Sigmoid colon (tissue), 7 donors: Measurements from ENCODE around the gene TMEM63B. TPM values are rescaled to one million over a fixed set of nuclear protein-coding genes. Genes with fewer than 3 reads are reported as not detected.
A peak's percentile ranks its signal among the peaks of the same experiment; 100 is the strongest.

Source experiments
- DNase-seq: peaks from one replicate; pipeline ENCODE4 v3.0.0-alpha.2; 2019
- H3K27ac ChIP-seq, 4 donors: fragments of 200-600 bp; sonication (generic); one replicate each; pipeline ENCODE4 v1.5.1; 2016 to 2019; ENCODE audit warnings: mild to moderate bottlenecking in 1 of 4
- H3K27me3 ChIP-seq, 3 donors: fragments of 200-600 bp; sonication (generic); one replicate each; pipeline ENCODE4 v1.5.1; 2019; ENCODE audit warnings: mild to moderate bottlenecking in 1 of 3
- H3K36me3 ChIP-seq, 4 donors: fragments of 200-600 bp; sonication (generic); one replicate each; pipeline ENCODE4 v1.5.1; 2016 to 2019
- H3K4me1 ChIP-seq, 4 donors: fragments of 200-600 bp; sonication (generic); one replicate each; pipeline ENCODE4 v1.5.1; 2017 to 2019
- H3K4me3 ChIP-seq, 4 donors: fragments of 200-600 bp; sonication (generic); one replicate each; pipeline ENCODE4 v1.5.1; 2017 to 2019; ENCODE audit warnings: mild to moderate bottlenecking in 2 of 4, moderate library complexity in 1 of 4
- H3K9me3 ChIP-seq, 4 donors: fragments of 200-600 bp in 3 of 4; sonication (generic) in 3 of 4; one replicate each; pipeline versions ENCODE4 v1.5.1 to v1.6.1; 2013 to 2019
- EP300 ChIP-seq, 4 donors: sonication (generic); formaldehyde crosslinking; IDR thresholded peaks; one replicate each; pipeline ENCODE4 v1.6.1; 2017; ENCODE audit warnings: antibody characterized with exemption in 4 of 4
- POLR2A ChIP-seq, 2 donors: fragments of 450-650 bp; IDR thresholded peaks; one replicate each; pipeline ENCODE4 v1.6.1; 2016; ENCODE audit warnings: antibody characterized with exemption in 2 of 2, mild to moderate bottlenecking in 2 of 2, moderate library complexity in 2 of 2
- POLR2AphosphoS5 ChIP-seq, 4 donors: sonication (generic); formaldehyde crosslinking; IDR thresholded peaks; one replicate each; pipeline ENCODE4 v1.6.1; 2017; ENCODE audit warnings: antibody characterized with exemption in 4 of 4
- WGBS, 2 donors: extraction: QIAGEN DNeasy Blood & Tissue Kit; methylation state at CpG; one replicate each; pipeline ENCODE4 v1.1.7; 2013; 5-methylcytosine and 5-hydroxymethylcytosine counted together
- intact Hi-C: fragments of 100-400 bp; cut with DNase I; formaldehyde crosslinking; loops from one replicate; pipeline ENCODE4 v1.15.1; 2023
- polyA plus RNA-seq, 3 donors: library from polyadenylated mRNA; stranded (reverse); fragments of 200-250 nt; gene quantifications; one replicate each; pipeline ENCODE4 v1.2.3, GENCODE V29; 2013
- total RNA-seq, 4 donors: library from RNA; depleted of rRNA; stranded (reverse); fragments of >200 nt; gene quantifications; one replicate each; pipeline ENCODE4 v1.1.0, GENCODE V29; 2016
- TF ChIP-seq, protein P1 (sequence below), 4 experiments: fragments of 450-650 bp in 3 of 4; fragments of 200-600 bp in 1 of 4; IDR thresholded peaks; one replicate each; pipeline ENCODE4 v1.5.1; 2016 to 2019; ENCODE audit warnings: antibody characterized with exemption in 4 of 4, mild to moderate bottlenecking in 3 of 4, moderate library complexity in 2 of 4
- donor health status: healthy with polysubstance abuse.
- donor health status: Bipolar disorder and iron deficiency.
- donor health status: healthy.

Gene TMEM63B
- total and polyA plus RNA-seq, 7 donors = 9.0 to 48.5 (median 14.6) TPM

- no peak overlapping the region for H3K27ac ChIP-seq
- peaks cover 0 to 16% (median 0%) of the 10 kb centered on the region in 4 donors for H3K4me1 ChIP-seq
- no peaks in the 10 kb centered on the region for H3K27me3 ChIP-seq
- peaks cover 6 to 61% (median 15%) of the 10 kb centered on the region in 4 donors for H3K36me3 ChIP-seq
- TF ChIP-seq POLR2A (IDR thresholded peaks at IDR 0.05) (no peak), POLR2AphosphoS5 (IDR thresholded peaks at IDR 0.05) (no peak), EP300 (IDR thresholded peaks at IDR 0.05) (no peak)
- TF ChIP-seq, protein P1, sequence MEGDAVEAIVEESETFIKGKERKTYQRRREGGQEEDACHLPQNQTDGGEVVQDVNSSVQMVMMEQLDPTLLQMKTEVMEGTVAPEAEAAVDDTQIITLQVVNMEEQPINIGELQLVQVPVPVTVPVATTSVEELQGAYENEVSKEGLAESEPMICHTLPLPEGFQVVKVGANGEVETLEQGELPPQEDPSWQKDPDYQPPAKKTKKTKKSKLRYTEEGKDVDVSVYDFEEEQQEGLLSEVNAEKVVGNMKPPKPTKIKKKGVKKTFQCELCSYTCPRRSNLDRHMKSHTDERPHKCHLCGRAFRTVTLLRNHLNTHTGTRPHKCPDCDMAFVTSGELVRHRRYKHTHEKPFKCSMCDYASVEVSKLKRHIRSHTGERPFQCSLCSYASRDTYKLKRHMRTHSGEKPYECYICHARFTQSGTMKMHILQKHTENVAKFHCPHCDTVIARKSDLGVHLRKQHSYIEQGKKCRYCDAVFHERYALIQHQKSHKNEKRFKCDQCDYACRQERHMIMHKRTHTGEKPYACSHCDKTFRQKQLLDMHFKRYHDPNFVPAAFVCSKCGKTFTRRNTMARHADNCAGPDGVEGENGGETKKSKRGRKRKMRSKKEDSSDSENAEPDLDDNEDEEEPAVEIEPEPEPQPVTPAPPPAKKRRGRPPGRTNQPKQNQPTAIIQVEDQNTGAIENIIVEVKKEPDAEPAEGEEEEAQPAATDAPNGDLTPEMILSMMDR (IDR thresholded peaks at IDR 0.05) = no peak
- DNase-seq = no peak
- no peak overlapping the region for H3K4me3 ChIP-seq
- intact Hi-C loops = no loop called here
- H3K9me3 ChIP-seq = no peaks in the 10 kb centered on the region
- WGBS, 2 donors = 71 to 86% methylated on average over 3 of the region's 3 CpGs
Measured at GRCh38 chr6:44105993-44106740, 21.2 kb upstream of the TMEM63B start.

DNA sequence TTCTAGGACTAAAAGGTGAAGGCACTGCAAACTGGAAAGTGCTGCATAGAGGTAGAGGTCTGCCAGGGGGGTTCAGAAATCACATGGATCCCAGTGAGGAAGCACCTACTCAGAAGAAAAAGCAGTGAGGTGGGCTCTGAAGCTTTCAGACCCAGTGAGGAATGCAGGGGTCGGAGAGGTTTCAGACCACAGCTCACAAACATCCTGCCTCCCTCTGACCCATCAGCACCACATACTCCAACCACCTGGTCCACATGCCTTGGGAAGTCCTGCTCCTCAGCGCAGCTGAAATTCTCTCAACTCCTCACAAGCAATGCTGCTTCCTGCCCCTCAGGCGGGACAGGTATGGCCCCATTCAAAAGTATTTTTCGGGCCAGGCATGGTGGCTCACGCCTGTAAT, 20.3 kb upstream of the TMEM63B start:
- Histone ChIP-seq H3K27ac (no peak overlapping the region), H3K4me1 (peaks cover 0 to 16% (median 0%) of the 10 kb centered on the region in 4 donors), H3K4me3 (no peak overlapping the region), H3K9me3 (no peaks in the 10 kb centered on the region), H3K27me3 (no peaks in the 10 kb centered on the region), H3K36me3 (peaks cover 6 to 70% (median 16%) of the 10 kb centered on the region in 4 donors)
- DNase-seq = no peak
- TF ChIP-seq, protein P1 (IDR thresholded peaks at IDR 0.05) = no peak
- TF ChIP-seq POLR2A (IDR thresholded peaks at IDR 0.05) (no peak), EP300 (IDR thresholded peaks at IDR 0.05) (no peak), POLR2AphosphoS5 (IDR thresholded peaks at IDR 0.05) (no peak)
- WGBS, 2 donors = 88 to 98% methylated on average over 5 of the region's 5 CpGs
- intact Hi-C loops = no loop called here

GRCh38 chr6:44108471-44108870, 18.9 kb upstream of the TMEM63B start:
- peaks cover 6 to 84% (median 23%) of the 10 kb centered on the region in 4 donors for H3K36me3 ChIP-seq
- 0 to 95% methylated on average over 1 of the region's 1 CpG for WGBS, 2 donors
- no peak overlapping the region for H3K4me3 ChIP-seq
- H3K4me1 ChIP-seq = peaks cover 0 to 16% (median 0%) of the 10 kb centered on the region in 4 donors
- no peak for DNase-seq
- TF ChIP-seq POLR2A (IDR thresholded peaks at IDR 0.05) = no peak
- no peak for TF ChIP-seq POLR2AphosphoS5 (IDR thresholded peaks at IDR 0.05)
- no peak for TF ChIP-seq EP300 (IDR thresholded peaks at IDR 0.05)
- TF ChIP-seq, protein P1 (IDR thresholded peaks at IDR 0.05) = no peak
- intact Hi-C loops = no loop called here
- H3K27me3 ChIP-seq = no peaks in the 10 kb centered on the region
- no peaks in the 10 kb centered on the region for H3K9me3 ChIP-seq
- no peak overlapping the region for H3K27ac ChIP-seq

- DNase-seq = no peak
- 94 to 96% methylated on average over 10 of the region's 10 CpGs for WGBS, 2 donors
- Histone ChIP-seq H3K27me3 (no peaks in the 10 kb centered on the region), H3K36me3 (peaks cover 6 to 84% (median 25%) of the 10 kb centered on the region in 4 donors), H3K4me1 (peaks cover 0 to 16% (median 0%) of the 10 kb centered on the region in 4 donors), H3K9me3 (no peaks in the 10 kb centered on the region), H3K4me3 (no peak overlapping the region), H3K27ac (no peak overlapping the region)
- intact Hi-C loops = no loop called here
- TF ChIP-seq POLR2AphosphoS5 (IDR thresholded peaks at IDR 0.05) (no peak), POLR2A (IDR thresholded peaks at IDR 0.05) (no peak)
Measured at GRCh38 chr6:44109212-44109611, 18.1 kb upstream of the TMEM63B start.

GRCh38 chr6:44110005-44110676, 17.2 kb upstream of the TMEM63B start:
- intact Hi-C loops = no loop called here
- Histone ChIP-seq H3K9me3 (no peaks in the 10 kb centered on the region), H3K4me1 (peaks cover 0 to 14% (median 0%) of the 10 kb centered on the region in 4 donors), H3K27ac (peak overlapping the region in 1 of 4 donors; percentile 22), H3K36me3 (peaks cover 6 to 86% (median 24%) of the 10 kb centered on the region in 4 donors), H3K4me3 (no peak overlapping the region), H3K27me3 (no peaks in the 10 kb centered on the region)
- 88% methylated on average over 6 of the region's 6 CpGs for WGBS, 2 donors
- DNase-seq = no peak
- TF ChIP-seq EP300 (IDR thresholded peaks at IDR 0.05) (no peak), POLR2AphosphoS5 (IDR thresholded peaks at IDR 0.05) (no peak)
- TF ChIP-seq, protein P1 (IDR thresholded peaks at IDR 0.05) = no peak
